ENCODE results near the gene EVI2A.

The EVI2A gene

DNA sequence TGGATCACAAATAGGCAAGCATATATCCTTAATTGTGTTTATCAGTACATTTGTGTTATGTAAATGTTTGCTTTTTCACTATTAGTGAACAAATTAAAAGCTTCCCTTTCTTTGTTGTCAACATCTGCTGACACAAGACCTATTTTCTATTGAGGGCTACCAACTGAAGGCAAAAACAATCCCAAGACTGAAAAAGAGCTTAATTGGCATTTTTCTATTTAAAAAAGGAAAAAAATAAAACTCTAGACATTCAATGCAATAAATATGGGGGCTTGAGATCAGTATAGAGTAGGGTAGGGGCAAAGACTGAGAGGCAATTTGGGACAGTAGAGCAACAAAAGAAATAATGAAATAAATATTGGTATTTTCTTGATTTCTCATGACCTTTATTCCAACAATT is 48.6 kb downstream of the EVI2A start:
- DNase-seq (ENCODE audit: low spot score), result no peak

DNA sequence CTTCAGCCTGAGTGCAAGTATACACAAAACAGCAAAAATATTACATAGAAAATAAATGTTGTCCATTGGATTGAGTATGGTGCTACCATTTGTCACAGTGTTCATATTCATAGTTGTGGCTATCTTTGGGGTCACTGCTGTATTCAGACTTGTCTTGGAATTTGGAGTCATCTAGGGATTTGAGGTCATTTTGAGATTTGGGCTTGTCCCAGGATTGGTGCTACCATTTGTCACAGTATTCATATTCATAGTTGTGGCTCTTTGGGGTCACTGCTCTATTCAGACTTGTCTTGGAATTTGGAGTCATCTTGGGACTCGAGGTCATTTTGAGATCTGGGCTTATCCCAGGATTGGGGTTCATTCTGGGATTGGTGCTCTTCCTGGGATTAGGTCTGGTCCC is 49.2 kb downstream of the EVI2A start:
- no peak for DNase-seq (ENCODE audit: low spot score)

DNA sequence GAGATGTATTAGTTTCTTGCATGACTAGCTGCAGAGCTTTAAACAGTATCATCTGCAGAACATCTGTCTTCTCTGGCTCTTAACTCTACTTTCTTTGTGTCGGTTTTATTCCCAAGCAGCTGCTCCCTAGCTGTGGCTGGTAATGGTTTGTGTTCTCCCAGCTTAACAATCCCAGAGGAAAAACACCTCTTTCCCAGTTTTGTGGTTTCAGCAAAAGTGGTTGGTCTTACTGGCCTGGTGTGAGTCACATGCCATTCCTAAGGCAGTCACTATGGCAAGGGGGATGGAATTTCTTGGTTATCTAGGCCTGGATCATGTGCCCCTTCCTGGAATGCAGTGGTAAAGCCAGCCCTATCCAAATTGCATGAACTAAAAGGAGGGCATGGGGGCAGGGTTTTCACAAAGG is 51.8 kb downstream of the EVI2A start:
- no peak for DNase-seq (ENCODE audit: low spot score)

DNA sequence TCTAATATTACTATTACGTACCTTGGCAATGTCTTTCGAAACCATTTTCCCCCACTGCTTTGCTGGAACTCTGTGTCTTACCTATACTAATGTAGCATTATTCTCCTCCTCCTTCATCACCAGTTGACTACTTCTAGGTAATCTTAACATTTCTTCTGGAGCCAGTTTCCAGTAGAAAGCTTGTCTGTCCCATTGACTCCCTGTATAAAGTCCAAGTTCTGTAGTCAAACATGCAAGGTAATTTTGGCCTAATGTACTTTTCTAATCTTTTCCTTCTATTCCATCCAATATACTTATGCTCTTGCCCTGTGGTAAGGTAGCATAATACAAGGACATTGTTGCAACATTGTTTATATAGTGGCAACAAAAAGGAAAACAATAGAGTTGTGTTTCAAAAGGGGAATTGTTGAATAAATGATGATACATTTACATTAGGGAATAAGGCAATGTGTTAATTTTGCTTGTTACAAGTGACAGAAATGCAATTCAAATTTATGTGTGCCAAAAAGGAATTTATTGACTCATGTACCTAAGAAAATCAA is 52.3 kb downstream of the EVI2A start:
- no peak for DNase-seq (ENCODE audit: low spot score)
